GM12864 (cell line): ENCODE data around the gene PPP1R14D.
A peak's percentile ranks its signal among the peaks of the same experiment; 100 is the strongest.

Experiments used
- DNase-seq: peaks from one replicate; pipeline ENCODE4 v3.0.0-alpha.2; 2011; ENCODE audit warnings: low read depth
- H3K4me3 ChIP-seq: 2 replicates; pipeline ENCODE4 v1.5.1; 2011; ENCODE audit warnings: mild to moderate bottlenecking, low read depth, low read length, control low read depth
- CTCF ChIP-seq: IDR thresholded peaks from 2 replicates; pipeline ENCODE4 v1.5.1; 2011; ENCODE audit warnings: low read depth, mild to moderate bottlenecking, moderate library complexity, low read length, control low read depth, inconsistent platforms; ENCODE audit errors: missing control alignments

Gene PPP1R14D

GRCh38 chr15:40769274-40770146 is 59.0 kb downstream of the PPP1R14D start, which contains the start of gene C15orf62:
Gene C15orf62, plus strand, starts transcription at chr15:40769980. Its CDS starts 516 bp downstream, at chr15:40770496.
- DNase-seq, result no peak
- no peak for TF ChIP-seq CTCF
- H3K4me3 ChIP-seq, result peak within 1 kb of the TSS; percentile 26

GRCh38 chr15:40768521-40769273 is 59.8 kb downstream of the PPP1R14D start:
- TF ChIP-seq CTCF, result peak; percentile 29
- no peak for DNase-seq
- H3K4me3 ChIP-seq, result peak overlapping the region; percentile 26

GRCh38 chr15:40767838-40768500 is 60.5 kb downstream of the PPP1R14D start:
- H3K4me3 ChIP-seq, result no peak overlapping the region
- no peak for DNase-seq
- TF ChIP-seq CTCF, result no peak

GRCh38 chr15:40766906-40767837 is 61.3 kb downstream of the PPP1R14D start:
- no peak overlapping the region for H3K4me3 ChIP-seq
- no peak for DNase-seq
- TF ChIP-seq CTCF, result no peak

- DNase-seq, result no peak
- no peak overlapping the region for H3K4me3 ChIP-seq
- TF ChIP-seq CTCF, result no peak
Observed at GRCh38 chr15:40766194-40766815, 62.2 kb downstream of the PPP1R14D start.
